SK-N-SH (cell line): Measurements from ENCODE around the gene HAGHL.

Experiments used
- CHD2 ChIP-seq: fragments of 150-350 bp; IDR thresholded peaks from 2 replicates; pipeline ENCODE4 v1.6.1; 2018; ENCODE audit warnings: low read length; ENCODE audit not compliant: partially characterized antibody
- CTCF ChIP-seq: fragments of 200-600 bp; sonication (generic); IDR thresholded peaks from 2 replicates; pipeline ENCODE4 v1.6.1; 2017; ENCODE audit warnings: antibody characterized with exemption, mild to moderate bottlenecking, moderate library complexity
- EP300 ChIP-seq, 2 experiments: IDR thresholded peaks; 2 replicates each; pipeline versions ENCODE4 v1.4.0 to v1.6.1; 2012; ENCODE audit warnings: borderline replicate concordance in 1 of 2, low read depth in 1 of 2, low read length in 1 of 2
- FOXM1 ChIP-seq: IDR thresholded peaks from 2 replicates; pipeline ENCODE4 v1.4.0; 2012; ENCODE audit warnings: low read depth, mild to moderate bottlenecking
- GABPA ChIP-seq: IDR thresholded peaks from 2 replicates; pipeline ENCODE4 v1.4.0; 2012; ENCODE audit warnings: low read depth, mild to moderate bottlenecking
- MAX ChIP-seq: IDR thresholded peaks from 2 replicates; pipeline ENCODE4 v1.4.0; 2012; ENCODE audit warnings: low read depth
- NRF1 ChIP-seq: IDR thresholded peaks from 2 replicates; pipeline ENCODE4 v1.6.1; 2012; ENCODE audit warnings: low read depth, mild to moderate bottlenecking, low read length
- PBX3 ChIP-seq: IDR thresholded peaks from 2 replicates; pipeline ENCODE4; 2012
- SMC3 ChIP-seq: IDR thresholded peaks from 2 replicates; pipeline ENCODE4 v1.6.1; 2012; ENCODE audit warnings: low read depth, low read length, improper control_type of control experiment

GRCh38 chr16:776824-777223 is 49.9 kb downstream of the HAGHL start:
- TF ChIP-seq CTCF (no peak), GABPA (no peak), EP300 (IDR thresholded peaks at IDR 0.05; ENCODE audit: borderline replicate concordance in 1 of 2, low read depth in 1 of 2, low read length in 1 of 2) (no peak), PBX3 (no peak), FOXM1 (no peak), SMC3 (no peak), CHD2 (no peak), MAX (no peak), NRF1 (no peak)
